Heart left ventricle (tissue), 13 donors: ENCODE results near the gene GOLGA2.

Experiments used
- POLR2A ChIP-seq, 2 donors: fragments of 450-650 bp; IDR thresholded peaks; one replicate each; pipeline ENCODE4 v1.6.1; 2017; ENCODE audit warnings: antibody characterized with exemption in 2 of 2, mild to moderate bottlenecking in 2 of 2, moderate library complexity in 2 of 2
- TF ChIP-seq, protein P1 (sequence below), 12 donors: fragments of 200-600 bp; sonication (generic) in 4 of 12; IDR thresholded peaks; one replicate each; pipeline versions ENCODE4 v1.5.0 to v1.8.0; 2018 to 2022; ENCODE audit warnings: antibody characterized with exemption in 12 of 12, mild to moderate bottlenecking in 5 of 12
- donor health status: ischemic (EF 13 %, LVEDD 7.1; RV severe dilation, severe dysfunction).
- donor health status: DM: no; HTN: yes; CAD: no.
- donor health status: DM: no; HTN: no; CAD: no.
- donor health status: ischemic (EF 25% LVEDD 6.9; RV normal size, moderate dysfunction).
- donor health status: ischemic (EF 25% LVEDD 5.7; RV mildly dilated, moderate dysfunction).
- donor health status: ischemic (EF 35%, LVEDD 5.7; RV mildly dilated, moderate dysfunction).
- donor health status: nonischemic (EF 11% LVEDD 7.7; RV severe dilation, severe dysfunction).
- donor health status: DM: yes; HTN: yes; CAD: no.
- donor health status: PGD.
- donor health status: ischemic (EF 29% LVEDD 5.4; RV normal size, mild dysfunction).
- donor health status: nonischemic (EF 23%, LVEDD 6.1; RV moderate dilation, normal function).

DNA sequence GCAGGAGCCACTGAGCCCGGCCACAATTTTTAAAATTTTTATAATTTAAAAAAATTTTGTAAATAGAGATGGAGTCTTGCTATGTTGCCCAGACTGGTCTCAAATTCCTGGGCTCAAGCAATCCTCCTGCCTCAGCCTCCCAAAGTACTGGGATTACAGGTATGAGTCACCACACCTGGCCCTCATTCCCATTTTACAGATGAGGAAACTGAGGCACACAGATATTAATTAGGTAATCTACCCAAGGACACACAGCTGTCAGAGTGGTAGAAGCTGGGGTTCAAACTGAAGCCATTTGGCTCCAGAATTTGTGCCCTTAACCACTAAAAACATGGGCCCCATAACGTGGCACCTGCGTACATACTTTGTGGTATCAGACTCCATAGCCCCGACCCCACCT, 38.9 kb upstream of the GOLGA2 start:
- TF ChIP-seq POLR2A (IDR thresholded peaks at IDR 0.05) = no peak
- TF ChIP-seq, protein P1, sequence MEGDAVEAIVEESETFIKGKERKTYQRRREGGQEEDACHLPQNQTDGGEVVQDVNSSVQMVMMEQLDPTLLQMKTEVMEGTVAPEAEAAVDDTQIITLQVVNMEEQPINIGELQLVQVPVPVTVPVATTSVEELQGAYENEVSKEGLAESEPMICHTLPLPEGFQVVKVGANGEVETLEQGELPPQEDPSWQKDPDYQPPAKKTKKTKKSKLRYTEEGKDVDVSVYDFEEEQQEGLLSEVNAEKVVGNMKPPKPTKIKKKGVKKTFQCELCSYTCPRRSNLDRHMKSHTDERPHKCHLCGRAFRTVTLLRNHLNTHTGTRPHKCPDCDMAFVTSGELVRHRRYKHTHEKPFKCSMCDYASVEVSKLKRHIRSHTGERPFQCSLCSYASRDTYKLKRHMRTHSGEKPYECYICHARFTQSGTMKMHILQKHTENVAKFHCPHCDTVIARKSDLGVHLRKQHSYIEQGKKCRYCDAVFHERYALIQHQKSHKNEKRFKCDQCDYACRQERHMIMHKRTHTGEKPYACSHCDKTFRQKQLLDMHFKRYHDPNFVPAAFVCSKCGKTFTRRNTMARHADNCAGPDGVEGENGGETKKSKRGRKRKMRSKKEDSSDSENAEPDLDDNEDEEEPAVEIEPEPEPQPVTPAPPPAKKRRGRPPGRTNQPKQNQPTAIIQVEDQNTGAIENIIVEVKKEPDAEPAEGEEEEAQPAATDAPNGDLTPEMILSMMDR (IDR thresholded peaks at IDR 0.05) = no peak
